KOPT-K1 (cell line): ENCODE results near the gene HSFX4.
"Not testable (repeated sequence)": the region's sequence is repeated elsewhere in the genome, so short reads cannot be mapped to it uniquely, and the experiment has no call there.

ENCODE experiments used
- H3K27ac ChIP-seq: fragments of 200-600 bp; sonication (generic); 2 replicates; pipeline ENCODE4 v1.5.1; 2016; ENCODE audit warnings: antibody characterized with exemption, mild to moderate bottlenecking, low read depth, low read length; ENCODE audit not compliant: poor library complexity, severe bottlenecking
- H3K36me3 ChIP-seq: fragments of 200-600 bp; sonication (generic); 2 replicates; pipeline ENCODE4 v1.5.1; 2017; ENCODE audit warnings: antibody characterized with exemption, mild to moderate bottlenecking, low read length, moderate library complexity; ENCODE audit not compliant: insufficient read depth
- H3K9me3 ChIP-seq: fragments of 200-600 bp; sonication (generic); 2 replicates; pipeline ENCODE4 v1.5.1; 2017; ENCODE audit warnings: antibody characterized with exemption, low read length, mild to moderate bottlenecking; ENCODE audit not compliant: insufficient read depth, poor library complexity, severe bottlenecking

HSFX4 gene

DNA sequence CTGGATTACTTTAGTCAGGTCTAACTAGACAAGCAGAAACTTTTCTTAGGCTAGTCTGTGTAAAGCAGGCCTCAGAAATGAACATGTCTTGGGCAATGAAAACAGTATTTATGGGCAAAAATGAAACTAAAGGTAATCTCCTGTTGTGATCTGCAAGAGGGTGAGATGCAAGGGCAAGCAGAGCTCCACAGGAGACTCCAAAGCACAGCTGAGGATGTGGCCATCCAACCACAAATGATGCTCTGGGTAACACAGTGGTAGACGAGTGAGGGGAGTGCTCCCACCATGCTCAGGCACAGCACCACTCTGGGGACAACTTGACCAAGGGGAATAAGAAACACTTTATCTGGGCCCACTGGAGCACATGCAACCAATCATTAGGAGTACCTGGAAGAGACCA lies 738 bp upstream of the HSFX4 start:
- H3K36me3 ChIP-seq, H3K9me3 ChIP-seq, H3K27ac ChIP-seq: not testable (repeated sequence)

DNA sequence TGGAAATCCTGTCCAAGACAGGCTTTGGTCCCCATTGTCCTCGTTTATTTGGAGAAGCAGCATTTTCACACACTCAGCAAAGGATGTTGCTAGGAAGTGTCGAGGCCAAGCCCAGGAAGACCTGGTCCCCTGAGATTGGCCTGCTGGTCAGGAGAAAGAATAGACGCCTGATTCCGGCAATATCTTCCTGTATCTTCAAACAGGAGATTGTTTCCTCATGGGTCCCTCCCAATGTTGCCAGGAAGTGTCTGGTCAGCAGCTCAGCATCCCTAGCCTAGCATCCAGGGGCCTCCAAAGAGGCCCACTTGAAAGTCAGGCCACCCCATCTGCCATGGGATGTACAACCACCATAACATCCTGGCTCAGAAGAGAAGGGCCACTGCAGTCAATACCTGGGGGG lies 2.0 kb downstream of the HSFX4 start:
- not testable (repeated sequence) for H3K9me3 ChIP-seq, H3K27ac ChIP-seq
- H3K36me3 ChIP-seq: peaks cover 11% of the 10 kb centered on the region; the same call in 1 of the 2 replicates

DNA sequence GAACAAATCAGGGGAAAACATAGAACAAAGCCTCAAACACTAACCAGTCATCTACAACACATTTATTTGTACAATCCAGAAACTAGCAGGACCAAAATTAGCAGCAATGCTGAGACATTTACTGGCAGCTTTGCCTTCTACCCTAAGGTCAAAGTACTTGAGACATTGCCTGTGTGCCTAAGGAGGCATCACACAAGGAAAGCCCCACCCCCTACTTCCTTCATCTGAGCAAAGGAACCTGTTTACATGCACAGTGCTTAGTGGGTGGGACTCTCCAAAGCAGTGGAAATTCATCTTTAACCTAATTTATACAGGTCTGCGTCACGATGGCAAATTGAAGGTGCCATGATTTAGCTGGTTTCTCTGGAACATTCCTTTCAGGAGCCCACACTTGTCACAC lies 2.8 kb downstream of the HSFX4 start:
- not testable (repeated sequence) for H3K27ac ChIP-seq, H3K9me3 ChIP-seq
- H3K36me3 ChIP-seq: peaks cover 11% of the 10 kb centered on the region; the same call in 1 of the 2 replicates

DNA sequence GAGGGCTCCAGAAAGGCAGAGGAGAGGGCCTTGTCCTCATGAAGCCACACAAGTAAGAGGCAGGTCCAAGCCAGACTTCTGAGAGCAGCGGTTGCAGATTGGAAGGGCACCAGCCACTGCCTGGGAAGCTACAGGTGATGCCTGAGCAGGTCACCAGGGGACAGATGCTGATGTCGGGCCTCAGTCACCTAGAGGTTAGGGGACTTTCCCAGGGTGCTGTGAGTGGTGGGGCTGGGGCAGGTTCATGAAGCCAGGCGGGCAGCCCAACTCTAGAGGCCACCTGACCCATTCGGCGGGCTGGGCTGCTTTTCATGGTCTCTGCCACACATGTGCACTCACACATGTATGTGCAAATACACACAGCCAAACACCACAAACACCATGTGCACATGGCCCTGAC lies 3.6 kb downstream of the HSFX4 start:
- H3K36me3 ChIP-seq: peaks cover 11% of the 10 kb centered on the region; the same call in 1 of the 2 replicates
- not testable (repeated sequence) for H3K9me3 ChIP-seq, H3K27ac ChIP-seq

DNA sequence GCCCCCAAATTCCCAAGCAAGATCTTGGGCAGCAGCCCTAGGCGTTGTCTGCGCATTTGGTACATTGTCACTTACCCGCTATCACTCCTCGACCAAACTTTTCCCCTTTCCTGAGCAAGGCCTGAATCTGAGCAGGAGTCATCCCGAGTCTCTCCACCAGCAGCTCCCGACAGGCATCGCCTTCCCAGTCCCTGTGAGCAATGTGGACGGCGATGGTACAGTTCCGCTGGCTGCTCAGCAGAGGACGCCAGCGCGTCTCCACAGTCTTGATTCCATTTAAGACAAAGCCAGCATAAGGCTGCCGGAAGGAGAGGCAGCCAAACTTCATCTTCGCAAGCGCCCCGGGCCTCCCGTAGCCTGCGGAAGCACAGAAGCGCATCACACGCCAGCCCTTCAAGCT lies 4.2 kb downstream of the HSFX4 start:
- H3K27ac ChIP-seq, H3K9me3 ChIP-seq: not testable (repeated sequence)
- H3K36me3 ChIP-seq: peaks cover 11% of the 10 kb centered on the region; the same call in 1 of the 2 replicates

DNA sequence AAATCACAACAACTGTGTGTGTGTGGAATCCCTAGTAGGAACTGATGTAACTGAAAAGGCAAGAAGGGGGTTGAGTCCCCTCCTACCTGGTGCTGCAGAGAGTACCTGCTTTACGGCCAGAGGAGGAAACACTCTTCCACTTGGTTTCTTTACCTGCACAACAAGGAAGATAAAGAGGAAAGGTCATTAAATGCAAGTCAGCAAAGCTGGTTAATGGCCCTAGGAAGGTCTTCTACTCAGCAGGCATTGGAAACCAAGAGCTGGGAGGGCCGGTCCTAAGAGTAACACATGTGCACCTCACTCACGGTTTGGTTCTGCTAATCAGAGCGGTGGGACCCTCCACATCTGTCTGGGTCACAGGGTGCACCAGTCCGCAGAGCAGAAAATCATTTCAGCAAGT lies 8.0 kb downstream of the HSFX4 start:
- not testable (repeated sequence) for H3K9me3 ChIP-seq
- Histone ChIP-seq H3K27ac (peak overlapping the region; percentile 75), H3K36me3 (peaks cover 11% of the 10 kb centered on the region; the same call in 1 of the 2 replicates)

DNA sequence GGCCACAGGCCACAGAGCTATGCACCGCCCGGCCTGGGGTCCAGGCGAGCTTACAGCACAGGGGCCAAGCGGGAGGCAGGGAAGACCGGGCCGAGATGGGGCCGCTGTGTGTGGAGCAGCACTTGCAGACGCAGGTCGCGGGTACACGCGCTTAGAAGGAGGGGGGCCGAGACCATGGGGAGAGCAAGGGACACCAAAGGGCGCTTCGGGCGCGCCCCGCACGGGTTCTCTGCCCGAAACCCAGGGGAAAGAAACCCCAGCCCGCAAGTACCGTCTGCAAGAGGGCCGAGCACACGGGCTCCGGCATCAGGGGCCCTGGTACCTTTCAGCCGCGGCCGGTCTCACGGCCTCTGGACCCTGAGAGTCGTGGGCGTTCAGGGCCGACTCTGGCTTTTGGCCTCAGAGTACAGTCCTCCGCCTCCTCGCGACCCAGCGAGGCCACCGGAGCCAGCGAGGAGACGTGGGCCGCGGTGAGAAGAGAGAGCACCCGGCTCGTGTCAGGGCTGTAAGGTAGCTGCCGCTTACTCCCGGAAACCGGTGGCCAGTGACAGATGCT lies 8.6 kb downstream of the HSFX4 start:
- H3K9me3 ChIP-seq: no peaks in the 10 kb centered on the region
- H3K36me3 ChIP-seq: peaks cover 11% of the 10 kb centered on the region; the same call in 1 of the 2 replicates
- peak overlapping the region; percentile 75 for H3K27ac ChIP-seq

DNA sequence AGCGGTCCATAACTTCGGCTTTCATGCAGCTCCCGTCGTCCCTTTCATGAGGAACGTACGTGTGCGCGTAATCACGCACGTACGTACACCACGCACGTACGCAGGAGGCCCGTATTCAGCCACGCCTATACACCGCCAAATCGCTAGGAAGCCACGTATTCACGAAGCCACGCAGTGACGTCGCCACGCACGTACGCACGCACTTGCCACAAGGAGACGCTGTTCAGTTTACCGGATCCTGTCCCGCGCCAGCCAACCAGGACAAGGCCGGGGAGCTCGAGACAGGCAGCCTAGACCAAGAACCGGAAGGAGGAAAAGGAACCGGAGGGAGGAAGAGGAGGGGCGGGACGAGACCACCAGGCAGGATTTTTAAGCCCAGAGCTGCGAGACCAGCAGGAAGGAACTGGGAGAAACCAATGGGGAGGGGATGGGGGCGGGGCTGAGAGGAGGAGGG lies 9.1 kb downstream of the HSFX4 start, which contains the start of gene EOLA2:
Gene EOLA2 (minus strand): TSS at position 65 of the 454 bp plus-strand sequence. CDS start 4,617 bp downstream, outside the sequence.
- H3K27ac ChIP-seq: peak within 1 kb of the TSS; percentile 75
- H3K9me3 ChIP-seq: no peaks in the 10 kb centered on the region
- peaks cover 11% of the 10 kb centered on the region; the same call in 1 of the 2 replicates for H3K36me3 ChIP-seq

DNA sequence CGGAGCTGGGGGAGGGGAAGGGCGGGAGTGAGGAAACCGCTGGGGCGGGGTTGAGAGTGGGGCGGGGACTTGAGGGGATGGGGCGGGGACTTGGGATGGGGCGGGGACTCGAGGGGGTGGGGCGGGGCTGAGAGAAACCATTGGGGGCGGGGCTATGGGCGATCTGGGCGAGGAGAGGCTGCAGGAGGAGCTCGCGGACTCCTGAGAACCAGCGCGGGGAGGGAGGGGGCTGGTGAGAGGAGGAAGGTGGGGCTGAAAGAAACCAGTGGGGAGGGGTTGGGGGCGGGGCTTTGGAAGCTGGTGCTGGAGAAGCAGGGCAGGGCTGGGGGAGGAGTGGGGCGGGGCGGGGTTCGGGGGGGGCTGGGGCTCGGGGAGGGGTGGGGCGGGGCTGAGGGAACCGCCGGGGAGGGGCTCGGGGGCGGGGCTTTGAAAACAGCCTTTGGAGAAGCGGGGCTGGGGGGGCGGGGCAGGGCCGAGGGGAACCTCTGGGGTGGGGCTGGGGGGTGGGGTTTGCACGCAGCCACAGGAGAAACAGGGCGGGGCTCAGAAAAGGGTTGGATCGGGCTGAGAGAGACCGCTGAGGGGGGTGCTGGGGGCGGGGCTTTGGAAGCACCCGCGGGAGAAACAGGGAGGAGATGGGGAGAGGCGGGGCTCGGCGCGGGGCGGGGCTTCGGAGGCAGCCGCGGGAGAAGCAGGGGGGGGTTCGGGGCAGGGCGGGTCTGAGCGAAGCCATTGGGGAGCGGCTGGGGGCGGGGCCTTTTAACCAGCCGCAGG lies 9.7 kb downstream of the HSFX4 start:
- peaks cover 7% of the 10 kb centered on the region; the same call in 1 of the 2 replicates for H3K36me3 ChIP-seq
- no peaks in the 10 kb centered on the region for H3K9me3 ChIP-seq
- H3K27ac ChIP-seq: peak overlapping the region; percentile 94

DNA sequence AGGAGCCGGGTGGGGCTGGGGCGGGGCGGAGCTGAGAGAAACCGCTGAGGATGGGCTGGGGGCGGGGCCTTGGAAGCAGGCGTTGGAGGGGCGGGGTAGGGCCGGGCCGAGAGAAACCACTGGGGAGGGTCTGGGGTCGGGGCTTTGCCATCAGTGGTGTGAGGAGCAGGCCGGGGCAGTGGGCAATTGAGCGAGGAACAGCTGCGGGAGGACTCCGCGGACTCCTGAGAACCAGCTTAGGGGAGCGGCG lies 10.2 kb downstream of the HSFX4 start:
- H3K27ac ChIP-seq: peak overlapping the region; percentile 94
- peaks cover 3% of the 10 kb centered on the region; the same call in 1 of the 2 replicates for H3K36me3 ChIP-seq
- no peaks in the 10 kb centered on the region for H3K9me3 ChIP-seq

DNA sequence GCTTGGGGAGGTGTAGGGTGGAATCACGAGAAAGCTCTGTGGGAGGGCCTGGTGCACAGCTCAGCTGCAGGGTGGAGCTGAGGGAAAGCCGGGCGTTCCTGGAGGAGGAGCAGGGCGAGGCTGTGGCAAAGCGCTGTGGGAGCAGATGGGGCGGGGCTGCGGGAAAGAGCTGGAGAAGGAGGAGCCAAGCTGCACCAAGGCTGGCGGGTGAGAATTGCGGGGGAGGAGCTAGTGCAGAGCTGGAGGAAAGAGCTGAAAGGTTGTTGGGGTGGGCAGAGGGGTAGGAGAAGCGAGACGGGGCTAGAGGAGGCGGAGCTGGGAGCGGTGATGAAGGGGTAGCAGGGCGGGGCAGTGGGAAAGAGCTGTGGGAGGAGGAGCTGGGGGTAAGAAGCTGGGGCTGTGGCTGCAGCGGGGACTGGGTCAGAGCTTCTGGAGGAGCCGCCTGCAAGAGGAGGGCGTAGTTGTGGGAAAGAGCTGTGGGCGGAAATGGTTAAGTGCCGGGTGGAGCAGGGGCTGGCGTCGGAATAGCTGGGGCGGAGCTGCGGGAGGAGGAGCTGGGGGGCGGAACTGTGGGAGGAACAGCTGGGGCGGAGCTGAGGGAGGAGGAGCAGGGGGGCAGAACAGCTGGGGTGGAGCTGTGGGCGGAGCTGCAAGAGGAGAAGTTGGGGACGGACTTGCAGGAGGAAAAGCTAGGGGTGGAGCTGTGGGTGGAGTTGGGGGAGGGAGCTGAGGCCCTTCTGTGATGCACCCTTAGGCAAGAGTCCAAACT lies 10.7 kb downstream of the HSFX4 start:
- H3K27ac ChIP-seq: peak overlapping the region; percentile 94
- H3K9me3 ChIP-seq: no peaks in the 10 kb centered on the region
- no peaks in the 10 kb centered on the region for H3K36me3 ChIP-seq

DNA sequence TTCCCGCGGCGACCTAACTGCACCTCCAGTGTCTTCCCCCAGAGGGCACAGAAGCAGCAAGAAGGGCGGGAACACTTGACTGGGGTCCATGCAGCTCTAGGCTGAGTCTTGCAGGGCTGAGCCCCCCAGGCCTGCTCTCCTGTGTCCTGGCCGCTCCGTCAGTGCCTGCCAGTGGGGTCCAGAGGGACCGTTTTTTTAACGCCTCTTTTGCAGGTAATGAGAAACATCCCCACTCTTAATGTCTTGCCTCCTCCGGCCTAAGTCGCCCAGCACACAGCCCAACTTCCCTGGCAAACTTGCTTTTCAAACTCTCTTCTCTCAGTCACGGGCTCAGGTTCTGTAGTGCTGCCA lies 11.3 kb downstream of the HSFX4 start:
- not testable (repeated sequence) for H3K36me3 ChIP-seq, H3K9me3 ChIP-seq
- peak overlapping the region; percentile 94 for H3K27ac ChIP-seq

DNA sequence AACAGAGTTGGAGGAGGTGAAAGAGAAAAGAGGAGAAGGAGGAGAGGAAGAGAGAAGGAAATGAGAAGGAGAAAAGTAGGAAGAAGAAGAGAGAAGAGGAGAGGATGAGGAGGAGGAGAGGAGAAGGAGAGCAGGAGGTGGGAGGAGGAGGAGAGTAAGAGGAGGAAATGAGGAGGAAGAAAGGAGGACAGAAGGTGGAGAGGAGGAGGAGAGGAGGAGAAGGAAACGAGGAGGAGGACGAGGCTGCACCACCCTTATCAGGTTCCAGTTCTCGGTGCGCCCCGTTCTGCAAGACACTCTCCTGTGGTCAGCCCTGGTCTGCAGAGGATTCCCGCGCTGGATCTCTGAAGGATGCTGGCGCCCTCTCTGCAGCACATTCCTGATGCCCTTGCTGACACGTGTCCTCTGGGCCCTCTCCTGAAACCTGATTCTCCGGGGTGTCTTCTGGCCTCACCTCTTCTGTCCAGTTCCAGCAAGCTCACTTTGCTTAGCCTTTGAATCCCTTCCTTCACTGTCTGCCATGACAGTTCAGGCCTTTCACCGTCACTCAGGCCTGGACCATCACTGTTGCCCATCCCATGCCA lies 15.8 kb downstream of the HSFX4 start:
- peaks cover 12% of the 10 kb centered on the region; the same call in 1 of the 2 replicates for H3K36me3 ChIP-seq
- H3K9me3 ChIP-seq, H3K27ac ChIP-seq: not testable (repeated sequence)

DNA sequence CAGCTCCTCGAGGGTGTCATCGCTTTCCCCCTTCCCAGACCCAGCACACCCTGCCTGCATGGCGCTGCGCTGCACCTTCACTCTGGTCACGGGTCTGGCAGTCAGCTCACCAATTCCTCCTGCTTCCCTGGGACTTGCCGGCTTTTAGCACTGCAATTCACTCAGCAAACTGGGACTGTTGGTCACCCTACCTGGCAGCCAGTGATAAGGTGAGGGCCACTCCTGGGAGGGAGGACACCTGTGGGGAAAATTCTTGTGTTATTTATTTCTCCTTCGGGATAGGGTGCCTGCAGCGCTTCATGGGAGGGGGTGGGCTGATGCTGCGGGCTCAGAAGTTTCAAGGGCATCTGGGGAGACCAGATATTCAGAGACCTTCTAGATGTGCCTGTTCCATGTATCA lies 16.4 kb downstream of the HSFX4 start:
- not testable (repeated sequence) for H3K27ac ChIP-seq, H3K9me3 ChIP-seq
- H3K36me3 ChIP-seq: peaks cover 12% of the 10 kb centered on the region; the same call in 1 of the 2 replicates

DNA sequence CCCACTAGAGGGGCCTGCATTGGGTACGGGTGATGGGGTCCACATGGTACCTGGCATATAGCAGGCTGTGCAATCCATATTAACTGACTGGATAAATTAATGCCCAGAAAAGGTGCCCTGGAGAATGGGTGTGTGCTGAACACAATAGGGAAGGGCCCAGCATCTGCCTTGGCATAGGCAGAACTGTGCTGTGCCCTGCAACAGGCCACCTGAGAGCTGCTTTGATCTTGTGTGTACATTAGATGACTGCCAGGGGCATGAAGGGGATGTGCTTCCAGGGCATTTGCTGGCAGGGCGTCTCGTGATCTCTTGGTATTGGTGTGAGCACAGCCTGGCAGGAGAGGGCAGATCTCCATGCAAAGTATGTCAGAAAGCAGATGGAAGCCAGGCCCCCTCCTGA lies 17.6 kb downstream of the HSFX4 start:
- not testable (repeated sequence) for H3K9me3 ChIP-seq, H3K27ac ChIP-seq
- H3K36me3 ChIP-seq: peaks cover 12% of the 10 kb centered on the region; the same call in 1 of the 2 replicates
